ENCODE measurements around the gene MAN1C1.

DNA sequence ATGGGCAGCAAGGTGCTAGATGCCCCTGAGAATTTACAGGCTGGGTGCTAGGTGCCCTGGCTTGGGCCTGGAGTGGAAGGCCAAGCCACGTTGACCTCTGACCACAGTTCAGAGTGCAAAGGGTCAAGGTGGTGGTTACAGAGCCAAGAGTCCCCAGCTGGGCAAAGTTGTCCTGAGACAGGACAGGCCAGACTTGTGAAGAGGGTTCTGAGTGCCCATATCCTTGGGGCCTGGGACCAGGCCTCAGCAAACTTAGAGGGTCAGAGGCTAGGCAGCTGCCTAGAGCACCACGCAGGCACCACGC lies 164.5 kb downstream of the MAN1C1 start:
- no peak for TF ChIP-seq CTCF (conservative IDR thresholded peaks at IDR 0.05 in 1 of 2, IDR thresholded peaks at IDR 0.05 in 1 of 2; ENCODE audit: extremely low read depth in 1 of 2, insufficient read depth in 1 of 2, low read depth in 1 of 2, low read length in 2 of 2)
- no peak for TF ChIP-seq EZH2 (IDR thresholded peaks at IDR 0.05; ENCODE audit: borderline replicate concordance, low read length)
